H9 (cell line): ENCODE results near the gene FETUB. TPM values are rescaled to one million over a fixed set of nuclear protein-coding genes. Genes with fewer than 3 reads are reported as not detected.
A peak's percentile ranks its signal among the peaks of the same experiment; 100 is the strongest.

Source experiments
- DNase-seq: peaks from one replicate; pipeline ENCODE4 v3.0.0-alpha.2; 2017
- H2AFZ ChIP-seq: one replicate; pipeline ENCODE4 v1.6.1; 2013; ENCODE audit warnings: mild to moderate bottlenecking, low read length, control low read depth, moderate library complexity
- H2AK5ac ChIP-seq: 2 replicates; pipeline ENCODE4 v1.6.1; 2013; ENCODE audit warnings: low read length, control low read depth, mixed read lengths; ENCODE audit not compliant: insufficient read length
- H2BK120ac ChIP-seq: one replicate; pipeline ENCODE4 v1.6.1; 2013; ENCODE audit warnings: low read depth, mild to moderate bottlenecking, low read length, control low read depth, inconsistent platforms; ENCODE audit not compliant: poor library complexity, severe bottlenecking
- H2BK12ac ChIP-seq: 2 replicates; pipeline ENCODE4 v1.6.1; 2013; ENCODE audit warnings: low read length, control low read depth, mixed read lengths, low read depth; ENCODE audit not compliant: insufficient read length
- H2BK15ac ChIP-seq: 2 replicates; pipeline ENCODE4 v1.6.1; 2013; ENCODE audit warnings: low read depth, low read length, control low read depth
- H2BK20ac ChIP-seq: one replicate; pipeline ENCODE4 v1.6.1; 2013; ENCODE audit warnings: low read depth, mild to moderate bottlenecking, low read length, control low read depth, inconsistent platforms; ENCODE audit not compliant: poor library complexity, severe bottlenecking
- H2BK5ac ChIP-seq: 2 replicates; pipeline ENCODE4 v1.6.1; 2013; ENCODE audit warnings: low read length, control low read depth, mixed read lengths; ENCODE audit not compliant: insufficient read length
- H3K14ac ChIP-seq: 2 replicates; pipeline ENCODE4 v1.6.1; 2013; ENCODE audit warnings: low read length, control low read depth; ENCODE audit not compliant: insufficient read depth
- H3K18ac ChIP-seq: 2 replicates; pipeline ENCODE4 v1.6.1; 2013; ENCODE audit warnings: low read depth, mild to moderate bottlenecking, mixed read lengths, low read length, control low read depth; ENCODE audit not compliant: insufficient read length
- H3K23ac ChIP-seq: 2 replicates; pipeline ENCODE4 v1.6.1; 2013; ENCODE audit warnings: low read length, control low read depth, mixed read lengths, low read depth; ENCODE audit not compliant: insufficient read length
- H3K23me2 ChIP-seq: 2 replicates; pipeline ENCODE4 v1.6.1; 2013; ENCODE audit warnings: low read depth, mild to moderate bottlenecking, mixed read lengths, low read length, control low read depth; ENCODE audit not compliant: insufficient read length, poor library complexity, severe bottlenecking
- H3K27ac ChIP-seq: 2 replicates; pipeline ENCODE4 v1.5.1; 2013; ENCODE audit warnings: low read length, control low read depth, mixed read lengths, low read depth; ENCODE audit not compliant: insufficient read length
- H3K27me3 ChIP-seq: 2 replicates; pipeline ENCODE4 v1.6.1; 2013; ENCODE audit warnings: low read length, control low read depth, inconsistent platforms; ENCODE audit not compliant: insufficient read depth
- H3K4ac ChIP-seq: 2 replicates; pipeline ENCODE4 v1.6.1; 2013; ENCODE audit warnings: low read depth, mild to moderate bottlenecking, control low read depth, inconsistent platforms, low read length, moderate library complexity
- H3K4me1 ChIP-seq: 2 replicates; pipeline ENCODE4 v1.6.1; 2013; ENCODE audit warnings: low read length, control low read depth, inconsistent platforms; ENCODE audit not compliant: insufficient read depth
- H3K4me2 ChIP-seq: 2 replicates; pipeline ENCODE4 v1.6.1; 2013; ENCODE audit warnings: low read length, control low read depth, mixed read lengths; ENCODE audit not compliant: insufficient read length, insufficient read depth
- H3K56ac ChIP-seq: 2 replicates; pipeline ENCODE4 v1.6.1; 2013; ENCODE audit warnings: low read depth, mild to moderate bottlenecking, mixed read lengths, low read length, control low read depth; ENCODE audit not compliant: insufficient read length
- H3K79me1 ChIP-seq: 2 replicates; pipeline ENCODE4 v1.6.1; 2013; ENCODE audit warnings: low read depth, mild to moderate bottlenecking, moderate library complexity, low read length, control low read depth, inconsistent platforms; ENCODE audit not compliant: insufficient read depth, poor library complexity, severe bottlenecking
- H3K79me2 ChIP-seq: 2 replicates; pipeline ENCODE4 v1.6.1; 2013; ENCODE audit warnings: low read length, control low read depth, inconsistent platforms; ENCODE audit not compliant: insufficient read depth
- H3K9ac ChIP-seq: 2 replicates; pipeline ENCODE4 v1.6.1; 2013; ENCODE audit warnings: low read length, control low read depth, mixed read lengths; ENCODE audit not compliant: insufficient read length; ENCODE audit errors: extremely low read depth
- H3K9me3 ChIP-seq: one replicate; pipeline ENCODE4 v1.6.1; 2013; ENCODE audit warnings: low read depth, low read length, inconsistent platforms; ENCODE audit not compliant: control insufficient read depth
- H3T11ph ChIP-seq: one replicate; pipeline ENCODE4 v1.6.1; 2013; ENCODE audit warnings: mild to moderate bottlenecking, low read length, control low read depth, inconsistent platforms
- H4K20me1 ChIP-seq: one replicate; pipeline ENCODE4 v1.6.1; 2013; ENCODE audit not compliant: control insufficient read depth, insufficient read length, insufficient read depth
- H4K5ac ChIP-seq: 2 replicates; pipeline ENCODE4 v1.6.1; 2013; ENCODE audit warnings: low read depth, mild to moderate bottlenecking, mixed read lengths, low read length, control low read depth; ENCODE audit not compliant: insufficient read length
- H4K8ac ChIP-seq: replicated peaks from 2 replicates; pipeline ENCODE4 v1.6.1; 2013; ENCODE audit warnings: low read length, control low read depth, mixed read lengths, low read depth; ENCODE audit not compliant: insufficient read length
- H4K91ac ChIP-seq: 2 replicates; pipeline ENCODE4 v1.6.1; 2013; ENCODE audit warnings: low read depth, mild to moderate bottlenecking, moderate library complexity, mixed read lengths, low read length, control low read depth; ENCODE audit not compliant: insufficient read length
- H3K27ac Mint-ChIP-seq, 3 experiments: 2 replicates in 2 of 3; 3 replicates in 1 of 3; pipeline ENCODE4 v1.8.0; 2020 to 2021; ENCODE audit warnings: mixed read lengths in 3 of 3, mild to moderate bottlenecking in 1 of 3, moderate library complexity in 1 of 3
- H3K27me3 Mint-ChIP-seq: 2 replicates; pipeline ENCODE4 v1.8.0; 2021; ENCODE audit warnings: low read depth, mild to moderate bottlenecking, moderate library complexity, mixed read lengths
- H3K36me3 Mint-ChIP-seq, 3 experiments: 2 replicates in 2 of 3; 3 replicates in 1 of 3; pipeline ENCODE4 v1.8.0; 2020 to 2021; ENCODE audit warnings: low read depth in 3 of 3, mixed read lengths in 3 of 3; ENCODE audit not compliant: insufficient read depth in 1 of 3
- H3K4me1 Mint-ChIP-seq, 2 experiments: 2 replicates each; pipeline ENCODE4 v1.8.0; 2020; ENCODE audit warnings: mixed read lengths in 2 of 2
- H3K4me3 Mint-ChIP-seq, 2 experiments: 2 replicates in 1 of 2; 3 replicates in 1 of 2; pipeline ENCODE4 v1.8.0; 2020 to 2021; ENCODE audit warnings: mild to moderate bottlenecking in 2 of 2, mixed read lengths in 2 of 2, moderate library complexity in 1 of 2
- H3K9me3 Mint-ChIP-seq, 2 experiments: 2 replicates in 1 of 2; 3 replicates in 1 of 2; pipeline ENCODE4 v1.8.0; 2020; ENCODE audit warnings: mild to moderate bottlenecking in 2 of 2, mixed read lengths in 2 of 2, moderate library complexity in 1 of 2
- WGBS: extraction: QIAGEN DNeasy Blood & Tissue Kit; methylation state at CpG from one replicate; pipeline ENCODE4 v1.1.7; 2013; ENCODE audit warnings: missing lambda C conversion rate, low lambda C conversion rate, mixed read lengths; ENCODE audit not compliant: insufficient read length; ENCODE audit errors: extremely low coverage; 5-methylcytosine and 5-hydroxymethylcytosine counted together
- total RNA-seq: library from RNA; stranded (reverse); gene quantifications from 2 replicates; pipeline ENCODE4 v1.2.1, GENCODE V29; 2021
- TF ChIP-seq, protein P1 (sequence below): fragments of 200-600 bp; sonication (generic); conservative IDR thresholded peaks from 3 replicates; pipeline ENCODE4 v1.8.0; 2021; ENCODE audit warnings: antibody characterized with exemption, mild to moderate bottlenecking

Gene FETUB
- total RNA-seq, 1 experiment from 2014 or later, result not detected

DNA sequence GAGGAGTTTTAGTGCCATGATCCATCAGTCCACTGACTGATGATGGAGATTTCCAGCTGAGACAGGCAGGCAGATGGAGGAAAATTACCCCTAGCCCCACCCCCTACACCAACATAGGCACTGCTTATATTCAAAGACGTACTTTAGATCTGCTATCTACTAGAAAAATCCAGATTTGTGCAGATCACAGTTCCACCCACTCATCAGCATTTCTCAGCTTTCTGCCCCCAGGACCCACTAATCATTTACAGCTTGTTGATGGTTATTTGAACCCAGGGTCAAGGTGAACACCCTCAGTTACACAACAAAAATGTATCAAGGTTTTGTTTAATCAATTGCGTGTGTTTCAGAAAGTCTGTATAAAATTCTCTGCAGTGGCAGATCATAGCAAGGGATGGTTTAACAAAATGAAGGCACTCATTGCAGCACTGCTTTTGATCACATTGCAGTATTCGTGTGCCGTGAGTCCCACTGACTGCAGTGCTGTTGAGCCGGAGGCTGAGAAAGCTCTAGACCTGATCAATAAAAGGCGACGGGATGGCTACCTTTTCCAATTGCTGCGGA lies 25.5 kb downstream of the FETUB start, which contains the start of gene HRG:
TSS of gene HRG (plus strand) at position 390 of the 564 bp plus-strand sequence. CDS start at position 408, 18 bp downstream.
- Histone ChIP-seq H3T11ph (no peak within 1 kb of the TSS), H3K23ac (no peak within 1 kb of the TSS), H3K4me1 (peaks cover 15% of the 10 kb centered on the region), H2AK5ac (no peak within 1 kb of the TSS), H3K23me2 (no peaks in the 10 kb centered on the region), H3K79me2 (no peaks in the 10 kb centered on the region), H2BK120ac (no peak within 1 kb of the TSS), H3K27me3 (no peaks in the 10 kb centered on the region), H3K56ac (no peak within 1 kb of the TSS), H3K4me2 (no peak within 1 kb of the TSS), H3K18ac (no peak within 1 kb of the TSS), H2BK5ac (no peak within 1 kb of the TSS), H3K14ac (peak within 1 kb of the TSS; percentile 55; the same call in 1 of the 2 replicates), H3K4ac (no peak within 1 kb of the TSS), H2BK15ac (no peak within 1 kb of the TSS), H4K91ac (no peak within 1 kb of the TSS), H4K8ac (no peak within 1 kb of the TSS), H2AFZ (no peak within 1 kb of the TSS), H3K79me1 (no peaks in the 10 kb centered on the region), H3K9me3 (no peaks in the 10 kb centered on the region), H3K27ac (no peak within 1 kb of the TSS), H2BK12ac (no peak within 1 kb of the TSS), H3K9ac (no peak within 1 kb of the TSS), H4K20me1 (no peaks in the 10 kb centered on the region), H2BK20ac (no peak within 1 kb of the TSS), H4K5ac (no peak within 1 kb of the TSS)
- Mint-ChIP-seq H3K9me3 (no peaks in the 10 kb centered on the region), H3K36me3 (no peaks in the 10 kb centered on the region), H3K27ac (no peak within 1 kb of the TSS), H3K4me3 (no peak within 1 kb of the TSS), H3K4me1 (peaks cover 41 to 59% of the 10 kb centered on the region in 2 experiments), H3K27me3 (no peaks in the 10 kb centered on the region)
- WGBS, result no CpG with 5 or more reads among the region's 8 CpGs
- TF ChIP-seq, protein P1, sequence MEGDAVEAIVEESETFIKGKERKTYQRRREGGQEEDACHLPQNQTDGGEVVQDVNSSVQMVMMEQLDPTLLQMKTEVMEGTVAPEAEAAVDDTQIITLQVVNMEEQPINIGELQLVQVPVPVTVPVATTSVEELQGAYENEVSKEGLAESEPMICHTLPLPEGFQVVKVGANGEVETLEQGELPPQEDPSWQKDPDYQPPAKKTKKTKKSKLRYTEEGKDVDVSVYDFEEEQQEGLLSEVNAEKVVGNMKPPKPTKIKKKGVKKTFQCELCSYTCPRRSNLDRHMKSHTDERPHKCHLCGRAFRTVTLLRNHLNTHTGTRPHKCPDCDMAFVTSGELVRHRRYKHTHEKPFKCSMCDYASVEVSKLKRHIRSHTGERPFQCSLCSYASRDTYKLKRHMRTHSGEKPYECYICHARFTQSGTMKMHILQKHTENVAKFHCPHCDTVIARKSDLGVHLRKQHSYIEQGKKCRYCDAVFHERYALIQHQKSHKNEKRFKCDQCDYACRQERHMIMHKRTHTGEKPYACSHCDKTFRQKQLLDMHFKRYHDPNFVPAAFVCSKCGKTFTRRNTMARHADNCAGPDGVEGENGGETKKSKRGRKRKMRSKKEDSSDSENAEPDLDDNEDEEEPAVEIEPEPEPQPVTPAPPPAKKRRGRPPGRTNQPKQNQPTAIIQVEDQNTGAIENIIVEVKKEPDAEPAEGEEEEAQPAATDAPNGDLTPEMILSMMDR, result no peak
- no peak for DNase-seq
